ENCODE results near the gene COL5A3. TPM values are rescaled to one million over a fixed set of nuclear protein-coding genes. Genes with fewer than 3 reads are reported as not detected.

The COL5A3 gene
- total RNA-seq, 6 donors from 2014 or later, result 1.3 to 31.4 (median 11.2) TPM

DNA sequence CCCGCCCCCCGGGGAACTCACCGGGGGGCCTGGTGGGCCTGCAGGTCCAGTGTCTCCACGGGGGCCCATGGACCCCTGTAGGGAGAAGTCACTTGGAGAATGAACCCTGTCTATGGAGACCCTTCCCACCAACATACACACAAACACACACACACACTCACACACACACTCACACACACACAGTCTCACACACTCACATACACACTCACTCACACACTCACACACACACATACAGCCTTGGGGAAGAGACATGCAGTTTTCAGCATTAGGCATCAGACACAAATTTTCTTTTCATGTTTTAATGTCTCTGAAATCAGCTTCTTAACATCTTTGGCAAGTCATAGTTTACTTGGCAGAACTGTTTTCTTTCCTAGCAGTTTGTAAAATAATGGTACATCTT lies 43.0 kb downstream of the COL5A3 start:
- DNase-seq, result no peak
- Histone ChIP-seq H3K9me3 (no peaks in the 10 kb centered on the region), H3K4me1 (peaks cover 0 to 5% (median 0%) of the 10 kb centered on the region in 4 donors), H3K27ac (no peak overlapping the region), H3K27me3 (peaks cover 0 to 3% (median 0%) of the 10 kb centered on the region in 4 donors), H3K4me3 (no peak overlapping the region), H3K36me3 (no peaks in the 10 kb centered on the region)
- no peak for ATAC-seq (ENCODE audit: low FRiP score in 2 of 2)
- TF ChIP-seq, protein P1, sequence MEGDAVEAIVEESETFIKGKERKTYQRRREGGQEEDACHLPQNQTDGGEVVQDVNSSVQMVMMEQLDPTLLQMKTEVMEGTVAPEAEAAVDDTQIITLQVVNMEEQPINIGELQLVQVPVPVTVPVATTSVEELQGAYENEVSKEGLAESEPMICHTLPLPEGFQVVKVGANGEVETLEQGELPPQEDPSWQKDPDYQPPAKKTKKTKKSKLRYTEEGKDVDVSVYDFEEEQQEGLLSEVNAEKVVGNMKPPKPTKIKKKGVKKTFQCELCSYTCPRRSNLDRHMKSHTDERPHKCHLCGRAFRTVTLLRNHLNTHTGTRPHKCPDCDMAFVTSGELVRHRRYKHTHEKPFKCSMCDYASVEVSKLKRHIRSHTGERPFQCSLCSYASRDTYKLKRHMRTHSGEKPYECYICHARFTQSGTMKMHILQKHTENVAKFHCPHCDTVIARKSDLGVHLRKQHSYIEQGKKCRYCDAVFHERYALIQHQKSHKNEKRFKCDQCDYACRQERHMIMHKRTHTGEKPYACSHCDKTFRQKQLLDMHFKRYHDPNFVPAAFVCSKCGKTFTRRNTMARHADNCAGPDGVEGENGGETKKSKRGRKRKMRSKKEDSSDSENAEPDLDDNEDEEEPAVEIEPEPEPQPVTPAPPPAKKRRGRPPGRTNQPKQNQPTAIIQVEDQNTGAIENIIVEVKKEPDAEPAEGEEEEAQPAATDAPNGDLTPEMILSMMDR (IDR thresholded peaks at IDR 0.05), result no peak
- TF ChIP-seq POLR2AphosphoS5 (IDR thresholded peaks at IDR 0.05), result no peak
- 73 to 78% methylated on average over 2 to 4 of the region's 4 CpGs for WGBS, 2 donors

GRCh38 chr19:9966448-9966847 lies 43.9 kb downstream of the COL5A3 start:
- 15 to 19% methylated on average over 13 of the region's 29 CpGs for WGBS, 2 donors
- no peaks in the 10 kb centered on the region for H3K9me3 ChIP-seq
- DNase-seq (peak in 1 of 2 donors; percentile 80), ATAC-seq (ENCODE audit: low FRiP score in 2 of 2) (no peak)
- no peak overlapping the region for H3K27ac ChIP-seq
- H3K27me3 ChIP-seq, result peaks cover 0 to 3% (median 0%) of the 10 kb centered on the region in 4 donors
- no peaks in the 10 kb centered on the region for H3K36me3 ChIP-seq
- peaks cover 0 to 5% (median 0%) of the 10 kb centered on the region in 4 donors for H3K4me1 ChIP-seq
- H3K4me3 ChIP-seq, result no peak overlapping the region
- TF ChIP-seq, protein P1 (IDR thresholded peaks at IDR 0.05), result no peak
- TF ChIP-seq POLR2AphosphoS5 (IDR thresholded peaks at IDR 0.05), result no peak
- TF ChIP-seq EP300 (IDR thresholded peaks at IDR 0.05), result no peak
- TF ChIP-seq POLR2A (IDR thresholded peaks at IDR 0.05), result no peak

GRCh38 chr19:9966024-9966423 lies 44.3 kb downstream of the COL5A3 start:
- ATAC-seq (ENCODE audit: low FRiP score in 2 of 2) (no peak), DNase-seq (no peak)
- Histone ChIP-seq H3K27ac (no peak overlapping the region), H3K36me3 (no peaks in the 10 kb centered on the region), H3K4me3 (no peak overlapping the region), H3K4me1 (peaks cover 0 to 5% (median 0%) of the 10 kb centered on the region in 4 donors), H3K27me3 (peaks cover 0 to 3% (median 0%) of the 10 kb centered on the region in 4 donors), H3K9me3 (no peaks in the 10 kb centered on the region)
- WGBS, 2 donors, result 47 to 73% methylated on average over 5 to 12 of the region's 14 CpGs
- TF ChIP-seq EP300 (IDR thresholded peaks at IDR 0.05), result no peak
- TF ChIP-seq POLR2AphosphoS5 (IDR thresholded peaks at IDR 0.05), result no peak
- TF ChIP-seq POLR2A (IDR thresholded peaks at IDR 0.05), result no peak
- TF ChIP-seq, protein P1 (IDR thresholded peaks at IDR 0.05), result no peak

- peaks cover 0 to 3% (median 0%) of the 10 kb centered on the region in 4 donors for H3K27me3 ChIP-seq
- 32 to 43% methylated on average over 6 to 7 of the region's 7 CpGs for WGBS, 2 donors
- no peak for TF ChIP-seq POLR2A (IDR thresholded peaks at IDR 0.05)
- no peak for TF ChIP-seq POLR2AphosphoS5 (IDR thresholded peaks at IDR 0.05)
- TF ChIP-seq, protein P1 (IDR thresholded peaks at IDR 0.05), result no peak
- TF ChIP-seq EP300 (IDR thresholded peaks at IDR 0.05), result no peak
These were observed 47.5 kb downstream of the COL5A3 start for GRCh38 chr19:9962623-9963290.

GRCh38 chr19:9961103-9961502 lies 49.2 kb downstream of the COL5A3 start:
- TF ChIP-seq POLR2A (IDR thresholded peaks at IDR 0.05) (no peak), POLR2AphosphoS5 (IDR thresholded peaks at IDR 0.05) (no peak), EP300 (IDR thresholded peaks at IDR 0.05) (no peak)
- TF ChIP-seq, protein P1 (IDR thresholded peaks at IDR 0.05), result no peak
- Histone ChIP-seq H3K27me3 (no peaks in the 10 kb centered on the region), H3K27ac (no peak overlapping the region), H3K4me1 (no peaks in the 10 kb centered on the region), H3K36me3 (no peaks in the 10 kb centered on the region), H3K4me3 (no peak overlapping the region), H3K9me3 (no peaks in the 10 kb centered on the region)
- 72 to 82% methylated on average over 4 of the region's 4 CpGs for WGBS, 2 donors
- DNase-seq, result no peak
- ATAC-seq (ENCODE audit: low FRiP score in 2 of 2), result no peak

More at GRCh38 chr19:9962623-9963290, 47.5 kb downstream of the COL5A3 start:
- no peak overlapping the region for H3K4me3 ChIP-seq
- DNase-seq (no peak), ATAC-seq (ENCODE audit: low FRiP score in 2 of 2) (no peak)
- H3K4me1 ChIP-seq, result peaks cover 0 to 5% (median 0%) of the 10 kb centered on the region in 4 donors
- H3K9me3 ChIP-seq, result no peaks in the 10 kb centered on the region
- no peaks in the 10 kb centered on the region for H3K36me3 ChIP-seq
- H3K27ac ChIP-seq, result no peak overlapping the region

Measured in upper lobe of left lung (tissue), 6 donors.